ENCODE measurements around the gene VAV2.

GRCh38 chr9:133929599-133929998 lies 62.5 kb downstream of the VAV2 start:
- TF ChIP-seq, protein P1, sequence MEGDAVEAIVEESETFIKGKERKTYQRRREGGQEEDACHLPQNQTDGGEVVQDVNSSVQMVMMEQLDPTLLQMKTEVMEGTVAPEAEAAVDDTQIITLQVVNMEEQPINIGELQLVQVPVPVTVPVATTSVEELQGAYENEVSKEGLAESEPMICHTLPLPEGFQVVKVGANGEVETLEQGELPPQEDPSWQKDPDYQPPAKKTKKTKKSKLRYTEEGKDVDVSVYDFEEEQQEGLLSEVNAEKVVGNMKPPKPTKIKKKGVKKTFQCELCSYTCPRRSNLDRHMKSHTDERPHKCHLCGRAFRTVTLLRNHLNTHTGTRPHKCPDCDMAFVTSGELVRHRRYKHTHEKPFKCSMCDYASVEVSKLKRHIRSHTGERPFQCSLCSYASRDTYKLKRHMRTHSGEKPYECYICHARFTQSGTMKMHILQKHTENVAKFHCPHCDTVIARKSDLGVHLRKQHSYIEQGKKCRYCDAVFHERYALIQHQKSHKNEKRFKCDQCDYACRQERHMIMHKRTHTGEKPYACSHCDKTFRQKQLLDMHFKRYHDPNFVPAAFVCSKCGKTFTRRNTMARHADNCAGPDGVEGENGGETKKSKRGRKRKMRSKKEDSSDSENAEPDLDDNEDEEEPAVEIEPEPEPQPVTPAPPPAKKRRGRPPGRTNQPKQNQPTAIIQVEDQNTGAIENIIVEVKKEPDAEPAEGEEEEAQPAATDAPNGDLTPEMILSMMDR (IDR thresholded peaks at IDR 0.05), result no peak
- no peak for TF ChIP-seq ZFX (IDR thresholded peaks at IDR 0.05; ENCODE audit: borderline replicate concordance)
